LHCN-M2 (cell line): ENCODE measurements around the gene TTPAL. TPM values are rescaled to one million over a fixed set of nuclear protein-coding genes. Genes with fewer than 3 reads are reported as not detected.

Experiments used
- DNase-seq: peaks from one replicate; pipeline ENCODE4 v3.0.0-alpha.2; 2012; ENCODE audit warnings: low read depth
- total RNA-seq: library from RNA; depleted of rRNA; stranded (reverse); fragments of >200 nt; gene quantifications from 2 replicates; pipeline ENCODE4 v1.2.3, GENCODE V29; 2014; rRNA removed

The TTPAL gene
- total RNA-seq, 1 experiment from 2014 or later = 19.9 TPM

DNA sequence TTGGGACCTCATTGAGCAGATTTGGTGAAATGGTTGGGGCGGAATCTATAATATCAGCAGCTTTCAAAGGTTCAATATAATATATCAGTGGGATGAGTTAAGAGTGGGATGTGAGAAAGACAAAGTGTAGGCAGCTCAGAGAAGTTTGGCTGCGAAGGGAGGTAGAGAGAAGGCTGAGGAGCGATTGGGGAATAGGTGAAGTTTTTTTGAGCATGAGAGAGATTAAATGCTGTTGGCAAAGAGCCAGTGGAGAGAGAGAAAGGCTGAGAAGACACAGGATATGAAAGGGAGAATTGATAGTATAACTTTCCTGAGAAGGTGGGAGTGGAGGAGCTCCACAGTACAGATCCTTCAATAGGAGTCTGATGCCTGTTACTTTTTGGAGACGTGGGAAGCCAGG lies 58.3 kb downstream of the TTPAL start:
- DNase-seq = no peak

GRCh38 chr20:44536175-44536574 lies 60.5 kb downstream of the TTPAL start:
- no peak for DNase-seq

GRCh38 chr20:44537993-44538392 lies 62.3 kb downstream of the TTPAL start:
- DNase-seq = no peak

DNA sequence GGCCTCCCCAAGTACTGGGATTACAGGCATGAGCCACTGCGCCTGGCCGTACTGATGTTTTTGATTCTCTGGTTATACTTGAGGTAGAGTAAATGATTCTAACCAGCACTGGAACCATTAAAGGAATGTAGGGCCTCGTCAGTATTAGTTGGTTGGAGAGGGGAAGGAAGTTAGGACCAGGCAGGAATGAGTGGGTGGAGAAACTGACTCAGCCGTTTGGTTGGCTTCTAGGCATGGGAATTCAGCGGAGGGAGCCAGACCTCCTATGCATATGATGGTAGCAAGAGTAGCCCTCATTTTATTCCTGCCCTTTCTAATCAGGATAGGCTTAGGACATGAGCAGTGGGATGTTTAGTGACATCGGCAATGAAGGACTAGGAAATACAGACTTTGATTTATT lies 65.2 kb downstream of the TTPAL start:
- DNase-seq = peak; percentile 20

DNA sequence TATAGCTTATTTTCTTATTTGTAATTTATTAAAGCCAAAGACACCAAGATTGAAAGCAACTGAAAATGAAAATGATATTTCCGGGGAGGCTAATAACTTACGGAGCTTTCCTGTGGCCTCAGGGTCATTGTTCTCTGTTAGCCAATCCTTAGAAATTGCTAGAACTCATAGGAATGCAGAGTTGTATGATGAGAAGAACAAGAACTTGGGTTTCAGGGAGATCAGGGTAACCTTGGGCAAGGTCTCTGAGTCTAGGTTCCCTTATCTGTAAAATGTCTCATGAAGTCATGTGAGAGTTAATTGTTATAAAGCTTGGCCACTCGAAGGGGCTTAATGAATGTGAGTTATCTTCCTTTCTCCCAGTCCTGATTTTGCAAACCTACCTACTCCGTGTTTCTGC lies 66.3 kb downstream of the TTPAL start:
- DNase-seq = no peak

DNA sequence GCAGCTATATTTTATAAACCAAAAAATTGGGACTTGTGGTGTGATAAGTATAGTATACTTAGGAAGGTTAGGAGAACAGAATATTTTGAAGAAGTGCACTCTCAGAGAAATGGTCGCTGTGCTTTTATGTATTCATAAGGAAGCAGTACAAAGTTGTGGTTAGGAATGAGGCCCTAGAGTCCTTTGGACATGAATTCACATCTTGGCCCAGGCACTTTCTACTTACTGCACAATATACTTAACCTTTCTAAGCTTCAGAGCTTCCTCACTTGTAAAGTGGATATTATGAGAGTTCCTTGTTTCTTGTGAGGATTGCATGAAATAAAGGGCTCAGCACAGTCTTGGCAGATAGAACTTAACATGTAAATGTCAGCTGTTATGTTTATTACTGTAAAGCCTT lies 67.2 kb downstream of the TTPAL start:
- no peak for DNase-seq

DNA sequence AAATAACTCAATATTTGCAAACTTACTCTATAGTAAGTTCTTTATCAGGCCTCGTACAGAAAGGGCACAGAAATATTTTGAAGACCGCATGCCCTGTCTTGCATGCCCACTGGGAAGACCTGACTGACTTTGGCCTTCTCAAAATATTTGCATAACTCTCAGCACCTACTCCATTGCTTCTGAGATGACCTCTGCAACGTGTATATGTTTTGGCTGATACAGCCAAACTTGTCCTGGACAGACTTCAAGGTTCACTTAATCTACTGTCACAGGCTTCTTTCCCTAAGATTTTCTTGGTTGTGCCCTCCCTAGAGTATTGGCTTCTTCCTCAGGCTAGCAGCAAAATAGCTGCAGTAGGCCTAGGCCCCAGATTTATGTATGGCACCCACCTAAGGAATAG lies 67.7 kb downstream of the TTPAL start:
- DNase-seq = no peak

Other genes with a start within 250 kb of the TTPAL start
- 0.13 TPM in 1 of 2 replicates, not detected in the other for gene GDAP1L1, start 228.6 kb upstream of the TTPAL start, total RNA-seq
- 6.8 and 7.3 TPM in 2 replicates for gene FITM2, start 164.7 kb upstream of the TTPAL start, total RNA-seq
- not detected in 2 replicates for gene R3HDML, start 138.8 kb upstream of the TTPAL start, total RNA-seq
- gene HNF4A, start 120.2 kb upstream of the TTPAL start, total RNA-seq = not detected in 2 replicates
- 60.1 and 70.8 TPM in 2 replicates for gene SERINC3, start 46.2 kb downstream of the TTPAL start, total RNA-seq
- 9.8 and 11.1 TPM in 2 replicates for gene PKIG, start 106.7 kb downstream of the TTPAL start, total RNA-seq
- gene ADA, start 175.8 kb downstream of the TTPAL start, total RNA-seq = 4.1 and 4.2 TPM in 2 replicates
- gene CCN5, start 239.5 kb downstream of the TTPAL start, total RNA-seq = not detected in 2 replicates